BE2C (cell line): Measurements from ENCODE around the gene FAM171A1.

ENCODE experiments used
- DNase-seq: peaks from one replicate; pipeline ENCODE4 v3.0.0-alpha.2; 2020
- H3K27me3 ChIP-seq: fragments of 250-450 bp; sonication (Bioruptor Pico); 2 replicates; pipeline ENCODE4 v1.5.1; 2020; ENCODE audit warnings: mild to moderate bottlenecking
- H3K36me3 ChIP-seq: fragments of 250-450 bp; sonication (Bioruptor Pico); 2 replicates; pipeline ENCODE4 v1.5.1; 2020; ENCODE audit warnings: mild to moderate bottlenecking
- H3K4me1 ChIP-seq: fragments of 250-450 bp; sonication (Bioruptor Pico); 2 replicates; pipeline ENCODE4 v1.5.1; 2020
- H3K4me3 ChIP-seq: 2 replicates; pipeline ENCODE4 v1.5.1; 2011; ENCODE audit warnings: low read depth, low read length
- H3K9me3 ChIP-seq: fragments of 250-450 bp; sonication (Bioruptor Pico); 2 replicates; pipeline ENCODE4 v1.5.1; 2020
- CTCF ChIP-seq: IDR thresholded peaks from 2 replicates; pipeline ENCODE4 v1.5.1; 2012; ENCODE audit warnings: mild to moderate bottlenecking, low read depth, low read length

FAM171A1 gene

GRCh38 chr10:15266117-15266516 is 105.0 kb downstream of the FAM171A1 start:
- Histone ChIP-seq H3K9me3 (no peaks in the 10 kb centered on the region), H3K27me3 (no peaks in the 10 kb centered on the region), H3K4me1 (no peaks in the 10 kb centered on the region), H3K4me3 (no peak overlapping the region), H3K36me3 (no peaks in the 10 kb centered on the region)
- TF ChIP-seq CTCF = no peak
- DNase-seq = no peak

GRCh38 chr10:15265558-15265957 is 105.5 kb downstream of the FAM171A1 start:
- Histone ChIP-seq H3K9me3 (no peaks in the 10 kb centered on the region), H3K4me3 (no peak overlapping the region), H3K27me3 (no peaks in the 10 kb centered on the region), H3K4me1 (no peaks in the 10 kb centered on the region), H3K36me3 (no peaks in the 10 kb centered on the region)
- DNase-seq = no peak
- TF ChIP-seq CTCF = no peak

GRCh38 chr10:15265056-15265455 is 106.0 kb downstream of the FAM171A1 start:
- Histone ChIP-seq H3K4me1 (no peaks in the 10 kb centered on the region), H3K36me3 (no peaks in the 10 kb centered on the region), H3K4me3 (no peak overlapping the region), H3K27me3 (no peaks in the 10 kb centered on the region), H3K9me3 (no peaks in the 10 kb centered on the region)
- DNase-seq = no peak
- no peak for TF ChIP-seq CTCF

GRCh38 chr10:15263657-15264323 is 107.3 kb downstream of the FAM171A1 start:
- DNase-seq = no peak
- no peak overlapping the region for H3K4me3 ChIP-seq
- no peaks in the 10 kb centered on the region for H3K27me3 ChIP-seq
- H3K9me3 ChIP-seq = no peaks in the 10 kb centered on the region
- no peak for TF ChIP-seq CTCF
- H3K4me1 ChIP-seq = no peaks in the 10 kb centered on the region
- H3K36me3 ChIP-seq = no peaks in the 10 kb centered on the region

- no peaks in the 10 kb centered on the region for H3K9me3 ChIP-seq
- H3K36me3 ChIP-seq = no peaks in the 10 kb centered on the region
- H3K27me3 ChIP-seq = no peaks in the 10 kb centered on the region
- H3K4me3 ChIP-seq = no peak overlapping the region
- no peak; the same call in 1 of the 2 replicates for TF ChIP-seq CTCF
- no peaks in the 10 kb centered on the region for H3K4me1 ChIP-seq
- DNase-seq = no peak
Observed at GRCh38 chr10:15262036-15262713, 108.9 kb downstream of the FAM171A1 start.

- Histone ChIP-seq H3K4me3 (no peak overlapping the region), H3K9me3 (no peaks in the 10 kb centered on the region), H3K4me1 (no peaks in the 10 kb centered on the region), H3K27me3 (no peaks in the 10 kb centered on the region), H3K36me3 (no peaks in the 10 kb centered on the region)
- TF ChIP-seq CTCF = no peak
- DNase-seq = no peak
Observed at GRCh38 chr10:15259136-15259535, 112.0 kb downstream of the FAM171A1 start.
